Activated CD4-positive, alpha-beta T cell treated with anti-CD3 and anti-CD28 coated beads, Interleukin-2, amount 50 U/mL, for 24 hours (primary cell): ENCODE data around the gene SLC2A8.

Experiments
- DNase-seq, 2 donors: peaks; one replicate each; pipeline ENCODE4 v3.0.0-alpha.2; 2020; ENCODE audit warnings: low read depth in 1 of 2, low spot score in 1 of 2

Gene SLC2A8

GRCh38 chr9:127402401-127403090, 5.6 kb downstream of the SLC2A8 start:
- no peak for DNase-seq

- DNase-seq, result no peak
These were observed 6.7 kb downstream of the SLC2A8 start for GRCh38 chr9:127403507-127404192.

- DNase-seq, result no peak
These were observed 7.7 kb downstream of the SLC2A8 start for GRCh38 chr9:127404631-127405030.

- no peak for DNase-seq
These were observed 8.6 kb downstream of the SLC2A8 start for GRCh38 chr9:127405344-127406125.

- DNase-seq, result no peak
These were observed 10.0 kb downstream of the SLC2A8 start for GRCh38 chr9:127406799-127407491.

GRCh38 chr9:127407492-127407843, 10.5 kb downstream of the SLC2A8 start:
- no peak for DNase-seq

- DNase-seq, result no peak
These were observed 14.2 kb downstream of the SLC2A8 start for GRCh38 chr9:127411122-127411521.

GRCh38 chr9:127415141-127415540, 18.2 kb downstream of the SLC2A8 start:
- no peak for DNase-seq

- DNase-seq, result no peak
These were observed 18.7 kb downstream of the SLC2A8 start for GRCh38 chr9:127415657-127416056.

- DNase-seq, result no peak
These were observed 20.4 kb downstream of the SLC2A8 start for GRCh38 chr9:127417131-127418036.

GRCh38 chr9:127418037-127418471, 21.1 kb downstream of the SLC2A8 start:
- DNase-seq, result peak in 1 of 2 donors; percentile 26

GRCh38 chr9:127419348-127419747, 22.4 kb downstream of the SLC2A8 start:
- no peak for DNase-seq

GRCh38 chr9:127421057-127421456, 24.1 kb downstream of the SLC2A8 start:
- DNase-seq, result no peak

- DNase-seq, result no peak
These were observed 25.3 kb downstream of the SLC2A8 start for GRCh38 chr9:127422133-127422782.

- no peak for DNase-seq
These were observed 25.8 kb downstream of the SLC2A8 start for GRCh38 chr9:127422787-127423186.

- DNase-seq, result no peak
These were observed 26.5 kb downstream of the SLC2A8 start for GRCh38 chr9:127423476-127423933.

- DNase-seq, result peak; percentile 82 to 88
These were observed 27.1 kb downstream of the SLC2A8 start, which contains the start of gene ZNF79 for GRCh38 chr9:127423934-127424675. Gene ZNF79 (plus strand): TSS chr9:127424382. CDS start chr9:127424788, 406 bp downstream.

- DNase-seq, result no peak
These were observed 27.7 kb downstream of the SLC2A8 start for GRCh38 chr9:127424676-127424999.

- DNase-seq, result no peak
These were observed 29.8 kb downstream of the SLC2A8 start for GRCh38 chr9:127426756-127427155.
